Heart left ventricle (tissue), 16 donors: Measurements from ENCODE around the gene ACR. TPM values are rescaled to one million over a fixed set of nuclear protein-coding genes. Genes with fewer than 3 reads are reported as not detected.
A peak's percentile ranks its signal among the peaks of the same experiment; 100 is the strongest.

Experiments
- ATAC-seq, 4 donors: fragments of 200-7000 bp; cut with Tn5 transposase; one replicate each; pipeline ENCODE4 v1.9.1; 2020 to 2022; ENCODE audit warnings: moderate library complexity in 4 of 4, mild to moderate bottlenecking in 3 of 4, moderate number of reproducible peaks in 1 of 4
- DNase-seq, 5 donors: peaks; one replicate each; pipeline ENCODE4 v3.0.0-alpha.2; 2020
- H3K27ac ChIP-seq, 12 donors: fragments of 200-600 bp; sonication (generic) in 4 of 12; one replicate each; pipeline versions ENCODE4 v1.5.0 to v1.8.0; 2016 to 2022; ENCODE audit warnings: mild to moderate bottlenecking in 2 of 12
- H3K27me3 ChIP-seq, 9 donors: fragments of 200-600 bp; sonication (generic) in 2 of 9; one replicate each; pipeline versions ENCODE4 v1.5.1 to v1.8.0; 2016 to 2022; ENCODE audit warnings: mild to moderate bottlenecking in 3 of 9
- H3K36me3 ChIP-seq, 9 donors: fragments of 200-600 bp; sonication (generic) in 2 of 9; one replicate each; pipeline versions ENCODE4 v1.5.0 to v1.8.0; 2018 to 2022; ENCODE audit warnings: mild to moderate bottlenecking in 2 of 9
- H3K4me1 ChIP-seq, 12 donors: fragments of 200-600 bp; sonication (generic) in 4 of 12; one replicate each; pipeline versions ENCODE4 v1.5.0 to v1.8.0; 2016 to 2022; ENCODE audit warnings: mild to moderate bottlenecking in 3 of 12
- H3K4me3 ChIP-seq, 12 donors: fragments of 200-600 bp; sonication (generic) in 4 of 12; one replicate each; pipeline versions ENCODE4 v1.5.0 to v1.8.0; 2017 to 2022; ENCODE audit warnings: mild to moderate bottlenecking in 9 of 12, moderate library complexity in 4 of 12
- H3K9me3 ChIP-seq, 12 donors: fragments of 200-600 bp; sonication (generic) in 4 of 12; one replicate each; pipeline versions ENCODE4 v1.5.0 to v1.8.0; 2016 to 2022; ENCODE audit warnings: mild to moderate bottlenecking in 1 of 12
- CTCF ChIP-seq, 12 donors: fragments of 200-600 bp; sonication (generic) in 4 of 12; IDR thresholded peaks; one replicate each; pipeline versions ENCODE4 v1.5.0 to v1.8.0; 2018 to 2022; ENCODE audit warnings: antibody characterized with exemption in 12 of 12, mild to moderate bottlenecking in 5 of 12
- POLR2A ChIP-seq, 2 donors: fragments of 450-650 bp; IDR thresholded peaks; one replicate each; pipeline ENCODE4 v1.6.1; 2017; ENCODE audit warnings: antibody characterized with exemption in 2 of 2, mild to moderate bottlenecking in 2 of 2, moderate library complexity in 2 of 2
- WGBS, 4 donors: extraction: QIAGEN DNeasy Blood & Tissue Kit in 2 of 4; methylation state at CpG; one replicate each; pipeline versions ENCODE4 v1.1.5 to v1.1.7; 2013 to 2018; 5-methylcytosine and 5-hydroxymethylcytosine counted together
- intact Hi-C, 10 donors: fragments of 100-400 bp; cut with DNase I; formaldehyde crosslinking; loops; one replicate each; pipeline versions ENCODE4 v1.11.1 to v1.14.2; 2022
- polyA plus RNA-seq, 2 donors: library from polyadenylated mRNA; stranded (reverse); fragments of 200-250 nt; gene quantifications; one replicate each; pipeline ENCODE4 v1.2.3, GENCODE V29; 2013
- total RNA-seq, 9 donors: library from RNA; depleted of rRNA in 2 of 9; stranded (reverse); fragments of >200 nt in 2 of 9; fragmentation: NEBNext Ultra II Directional in 3 of 9; extraction: Animal tissue kit (Norgen Biotek cat#: 25700) in 3 of 9; gene quantifications; one replicate each; pipeline versions ENCODE4 v1.1.0 to v1.2.4, GENCODE V29; 2016 to 2023
- donor health status: ischemic (EF 13 %, LVEDD 7.1; RV severe dilation, severe dysfunction).
- donor health status: healthy with polysubstance abuse.
- donor health status: DM: no; HTN: yes; CAD: no.
- donor health status: DM: no; HTN: no; CAD: no.
- donor health status: ischemic (EF 25% LVEDD 6.9; RV normal size, moderate dysfunction).
- donor health status: ischemic (EF 25% LVEDD 5.7; RV mildly dilated, moderate dysfunction).
- donor health status: healthy.
- donor health status: DM: yes; HTN: yes; CAD: no.
- donor health status: ischemic (EF 35%, LVEDD 5.7; RV mildly dilated, moderate dysfunction).
- donor health status: nonischemic (EF 11% LVEDD 7.7; RV severe dilation, severe dysfunction).
- donor health status: DM: yes; HTN: yes; CAD: no.
- donor health status: PGD.
- donor health status: ischemic (EF 29% LVEDD 5.4; RV normal size, mild dysfunction).
- donor health status: nonischemic (EF 23%, LVEDD 6.1; RV moderate dilation, normal function).

ACR gene
- total and polyA plus RNA-seq, 11 donors = 0.12 to 1.2 (median 0.50) TPM; not detected in 2

- intact Hi-C loops = no loop called here
- 32 to 41% (median 36%) methylated on average over 13 to 32 of the region's 32 CpGs for WGBS, 4 donors
- H3K4me3 ChIP-seq = no peak overlapping the region
- H3K36me3 ChIP-seq = peaks cover 0 to 16% (median under 1%) of the 10 kb centered on the region in 9 donors
- DNase-seq (peak in 4 of 5 donors; percentile 20 to 64 (median 31)), ATAC-seq (peak; percentile 41 to 66 (median 55))
- peak; percentile 39 to 79 (median 70) for TF ChIP-seq CTCF (IDR thresholded peaks at IDR 0.05)
- no peak for TF ChIP-seq POLR2A (IDR thresholded peaks at IDR 0.05)
- no peaks in the 10 kb centered on the region for H3K9me3 ChIP-seq
- H3K27me3 ChIP-seq = peaks cover 0 to 42% (median 13%) of the 10 kb centered on the region in 9 donors
- peaks cover 4 to 46% (median 30%) of the 10 kb centered on the region in 12 donors for H3K4me1 ChIP-seq
- peak overlapping the region in 5 of 12 donors; percentile 10 to 47 (median 21) for H3K27ac ChIP-seq
Observed at GRCh38 chr22:50731811-50732624, 6.0 kb upstream of the ACR start.

- 72 to 79% (median 73%) methylated on average over 12 of the region's 12 CpGs for WGBS, 4 donors
- peaks cover 0 to 42% (median 13%) of the 10 kb centered on the region in 9 donors for H3K27me3 ChIP-seq
- H3K4me3 ChIP-seq = no peak overlapping the region
- ATAC-seq (no peak), DNase-seq (peak in 3 of 5 donors; percentile 4 to 43 (median 13))
- peaks cover 0 to 40% (median 23%) of the 10 kb centered on the region in 12 donors for H3K4me1 ChIP-seq
- intact Hi-C loops = no loop called here
- peaks cover 0 to 10% (median 0%) of the 10 kb centered on the region in 9 donors for H3K36me3 ChIP-seq
- TF ChIP-seq CTCF (IDR thresholded peaks at IDR 0.05) (no peak), POLR2A (IDR thresholded peaks at IDR 0.05) (no peak)
- no peak overlapping the region for H3K27ac ChIP-seq
- H3K9me3 ChIP-seq = no peaks in the 10 kb centered on the region
Observed at GRCh38 chr22:50732681-50733080, 5.3 kb upstream of the ACR start.

- Histone ChIP-seq H3K27me3 (peaks cover 0 to 47% (median 16%) of the 10 kb centered on the region in 9 donors), H3K36me3 (peaks cover 0 to 6% (median 0%) of the 10 kb centered on the region in 9 donors), H3K4me3 (no peak overlapping the region), H3K4me1 (peaks cover 0 to 33% (median 15%) of the 10 kb centered on the region in 12 donors), H3K9me3 (no peaks in the 10 kb centered on the region), H3K27ac (no peak overlapping the region)
- TF ChIP-seq POLR2A (IDR thresholded peaks at IDR 0.05) (no peak), CTCF (IDR thresholded peaks at IDR 0.05) (no peak)
- peak in 3 of 5 donors; percentile 6 to 27 (median 16) for DNase-seq
- peak in 1 of 4 donors; percentile 3 for ATAC-seq
- intact Hi-C loops = no loop called here
- WGBS, 4 donors = 31 to 43% (median 39%) methylated on average over 22 of the region's 22 CpGs
Observed at GRCh38 chr22:50733521-50734342, 4.3 kb upstream of the ACR start.
